PC-3 (cell line): ENCODE data around the gene NPLOC4.

ENCODE experiments used
- CTCF ChIP-seq: fragments of 300-600 bp; sonication (generic); conservative IDR thresholded peaks from 2 replicates; pipeline ENCODE4 v1.5.1; 2017; ENCODE audit warnings: antibody characterized with exemption, low read depth, mild to moderate bottlenecking, low read length
- EZH2 ChIP-seq: fragments of 300-600 bp; sonication (generic); IDR thresholded peaks from one replicate; pipeline ENCODE4 v1.6.1; 2017; ENCODE audit warnings: antibody characterized with exemption, mild to moderate bottlenecking, low read length; ENCODE audit not compliant: unreplicated experiment

GRCh38 chr17:81533339-81534141 is 103.4 kb downstream of the NPLOC4 start:
- no peak for TF ChIP-seq CTCF
- TF ChIP-seq EZH2 = no peak
